DMS 273 (cell line): ENCODE data around the gene MAP4K4.

Experiments used
- DNase-seq: peaks from one replicate; lab custom pipeline; 2025; ENCODE audit not compliant: unreplicated experiment; lab: John Stamatoyannopoulos, UW

MAP4K4 gene

GRCh38 chr2:101720732-101721131 is 23.2 kb downstream of the MAP4K4 start:
- no peak for DNase-seq

GRCh38 chr2:101722864-101723263 is 25.4 kb downstream of the MAP4K4 start:
- no peak for DNase-seq

DNA sequence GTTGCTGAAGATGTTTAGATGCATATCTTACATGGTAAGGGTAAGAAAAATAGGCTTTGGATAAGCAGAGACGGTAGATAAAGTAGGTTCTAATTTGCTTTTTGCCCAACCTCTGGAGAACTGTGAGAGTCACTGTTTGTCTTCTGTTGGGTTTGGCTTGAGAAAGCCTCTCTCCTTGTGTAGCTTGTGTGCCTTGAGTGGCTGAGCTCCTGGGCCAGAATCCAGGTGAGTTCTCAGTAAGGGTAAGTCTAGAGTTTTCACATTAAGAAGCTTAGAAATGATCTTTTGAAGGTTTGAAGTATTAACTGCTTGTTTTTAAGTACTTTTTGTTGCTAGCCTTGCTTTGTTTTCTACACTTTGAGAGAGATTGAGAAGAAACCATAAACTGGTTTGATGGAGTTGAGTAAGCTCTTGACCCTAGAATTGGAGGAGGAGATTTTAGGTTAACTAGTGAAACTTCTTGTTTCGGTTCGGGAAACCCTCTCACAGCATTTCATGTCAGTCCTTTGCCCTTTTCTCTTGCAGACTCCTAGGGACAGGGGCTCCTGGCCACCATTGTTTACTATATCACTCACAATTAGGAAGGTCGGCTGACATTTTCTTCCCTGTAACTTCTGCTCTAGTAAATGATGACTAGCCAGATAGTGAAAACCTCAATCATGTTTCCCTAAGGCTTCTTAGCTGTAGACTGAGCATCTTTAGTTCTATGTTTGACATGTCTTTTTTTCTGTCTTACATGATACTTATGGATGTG is 26.0 kb downstream of the MAP4K4 start:
- DNase-seq = no peak

DNA sequence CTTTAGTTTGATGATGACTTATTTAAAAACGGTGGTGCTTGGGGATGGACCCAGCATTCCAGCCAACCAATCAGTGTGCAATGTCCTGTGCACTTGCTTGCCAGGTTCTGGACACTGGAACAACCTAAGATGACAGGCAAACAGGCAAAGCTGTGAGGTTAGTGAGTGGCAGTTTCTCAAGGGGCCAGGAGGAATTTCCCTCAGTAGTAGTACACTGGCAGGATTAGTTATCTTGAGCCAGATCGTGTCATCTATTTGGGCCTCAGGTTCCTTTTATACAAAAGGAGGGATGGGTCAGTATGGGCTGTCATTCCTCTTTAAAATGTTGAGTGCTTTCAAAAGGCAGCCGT is 26.6 kb downstream of the MAP4K4 start:
- DNase-seq = no peak

GRCh38 chr2:101725038-101725437 is 27.5 kb downstream of the MAP4K4 start:
- no peak for DNase-seq

- DNase-seq = no peak
These were observed 28.1 kb downstream of the MAP4K4 start for GRCh38 chr2:101725515-101726192.

- DNase-seq = no peak
These were observed 31.4 kb downstream of the MAP4K4 start for GRCh38 chr2:101728865-101729264.

DNA sequence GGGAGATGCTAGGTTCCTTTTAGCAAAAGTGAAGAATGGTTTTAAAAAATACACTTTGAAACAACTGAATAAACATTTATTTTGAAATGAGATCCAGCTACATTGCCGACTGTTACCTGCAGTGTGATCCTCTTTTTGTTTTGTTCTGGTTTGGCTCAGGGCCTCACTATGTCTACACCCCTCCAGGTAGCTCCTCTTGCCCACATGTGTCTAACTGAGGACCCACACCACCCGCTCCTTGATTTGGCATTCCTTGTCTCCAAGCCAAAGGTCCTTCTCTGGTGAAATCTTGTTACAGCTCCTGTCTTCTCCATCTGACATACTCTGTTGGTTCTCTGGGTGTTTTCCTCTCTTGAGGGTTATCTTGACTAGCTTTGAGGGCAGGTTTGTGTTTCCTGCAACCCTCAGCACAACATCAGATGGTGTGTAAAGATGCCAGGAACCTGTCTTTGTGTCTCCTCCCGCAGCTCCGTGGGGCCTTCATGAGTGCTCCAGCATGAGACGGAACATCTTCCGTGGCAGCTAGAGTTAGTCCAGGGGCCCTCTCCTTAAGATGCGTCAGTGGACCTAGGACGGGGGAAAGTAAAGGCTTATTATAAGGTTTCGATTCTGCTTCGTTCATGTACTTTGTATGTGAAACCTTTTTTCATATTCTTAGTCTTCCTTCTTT is 32.1 kb downstream of the MAP4K4 start:
- DNase-seq = no peak

- peak; percentile 17 for DNase-seq
These were observed 33.9 kb downstream of the MAP4K4 start for GRCh38 chr2:101731221-101732054.

- DNase-seq = no peak
These were observed 34.7 kb downstream of the MAP4K4 start for GRCh38 chr2:101732199-101732598.

DNA sequence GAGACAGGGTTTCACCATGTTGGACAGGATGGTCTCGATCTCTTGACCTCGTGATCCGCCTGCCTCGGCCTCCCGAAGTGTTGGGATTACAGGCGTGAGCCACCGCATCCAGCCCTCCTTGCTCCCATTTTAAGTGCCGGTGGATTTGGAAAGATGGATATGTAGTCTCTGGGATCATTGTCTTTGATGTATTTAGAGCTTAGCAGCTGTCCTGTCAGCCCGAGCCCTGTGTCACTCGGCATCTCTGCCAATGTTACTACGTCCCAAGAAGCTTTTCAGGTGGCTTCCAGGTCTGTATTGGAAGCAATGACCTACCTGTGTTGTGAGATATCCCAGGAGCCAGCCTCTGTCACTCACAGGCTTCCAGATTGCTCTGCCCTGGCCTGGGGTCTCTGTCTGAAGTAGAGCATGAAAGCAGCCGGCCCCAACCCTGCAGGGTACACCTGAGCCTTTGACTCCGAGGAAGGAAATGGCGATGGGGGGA is 35.3 kb downstream of the MAP4K4 start:
- no peak for DNase-seq

GRCh38 chr2:101733257-101733993 is 35.9 kb downstream of the MAP4K4 start:
- DNase-seq = peak; percentile 13

DNA sequence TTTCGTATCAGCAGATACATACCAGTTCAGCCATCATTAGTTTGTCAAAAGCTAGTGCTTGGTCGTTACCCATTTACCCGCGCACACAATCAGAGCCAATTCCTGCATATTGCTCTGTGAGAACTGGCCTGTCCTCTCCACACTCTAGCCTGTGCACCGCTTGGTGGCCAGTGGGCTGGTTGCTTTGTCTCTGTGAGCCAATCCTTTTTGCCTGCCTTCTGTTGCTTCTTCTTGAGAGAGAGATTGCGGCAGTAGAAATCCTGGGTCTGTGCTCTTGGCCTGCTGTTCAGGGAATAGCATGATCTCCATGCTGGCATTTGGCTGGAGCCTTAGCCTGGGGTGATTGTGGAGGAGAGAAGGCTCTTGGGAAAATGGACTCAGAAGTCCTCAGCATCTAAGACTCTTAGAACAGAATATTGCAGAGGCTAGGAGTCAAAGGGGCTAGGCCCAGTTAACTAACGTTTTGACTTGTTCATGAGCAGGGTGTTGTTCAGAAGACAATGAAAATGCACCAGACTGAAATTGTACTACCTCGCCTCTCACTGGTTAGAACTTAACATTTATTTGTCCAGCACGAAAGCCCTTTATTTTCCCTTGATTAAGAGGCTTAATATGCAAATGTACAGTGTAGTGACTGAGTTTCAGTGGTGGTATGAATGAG is 37.1 kb downstream of the MAP4K4 start:
- no peak for DNase-seq

DNA sequence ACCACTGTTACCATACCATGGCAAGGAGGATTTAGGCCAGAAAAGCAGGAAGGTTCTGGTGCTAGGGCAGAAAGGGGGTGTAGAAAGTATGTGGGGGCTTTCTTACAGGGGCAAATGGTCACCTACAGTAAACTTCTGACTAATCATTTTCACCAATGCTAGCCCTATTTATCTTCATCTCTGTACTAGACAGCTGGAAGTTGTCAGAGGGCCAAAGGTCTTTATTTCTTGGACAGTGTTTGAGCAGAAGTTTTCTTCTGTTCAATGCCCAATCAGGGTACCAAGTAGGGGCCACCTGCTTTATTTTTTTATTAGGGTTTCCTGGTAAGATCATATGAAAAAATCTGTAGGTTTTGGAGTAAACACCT is 37.6 kb downstream of the MAP4K4 start:
- DNase-seq = no peak

DNA sequence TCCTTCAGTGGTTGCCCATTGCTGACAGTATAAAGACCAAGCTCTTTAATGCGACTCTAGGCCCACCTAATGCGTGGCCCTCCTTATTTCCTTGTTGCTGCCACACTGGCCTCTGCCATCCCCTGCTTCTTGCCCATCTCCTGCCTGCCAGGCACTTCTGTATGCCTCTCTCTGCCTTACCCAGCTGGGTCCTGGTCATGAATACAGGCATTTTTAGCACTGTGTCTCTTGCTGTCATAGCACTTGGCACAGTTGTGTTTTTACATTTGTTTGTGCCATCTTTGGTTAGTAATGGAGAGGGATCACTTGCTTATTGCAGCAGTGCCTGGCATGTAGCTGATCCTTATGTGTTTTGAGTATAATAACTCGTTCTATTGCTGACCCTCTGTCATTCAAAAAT is 38.7 kb downstream of the MAP4K4 start:
- no peak for DNase-seq

DNA sequence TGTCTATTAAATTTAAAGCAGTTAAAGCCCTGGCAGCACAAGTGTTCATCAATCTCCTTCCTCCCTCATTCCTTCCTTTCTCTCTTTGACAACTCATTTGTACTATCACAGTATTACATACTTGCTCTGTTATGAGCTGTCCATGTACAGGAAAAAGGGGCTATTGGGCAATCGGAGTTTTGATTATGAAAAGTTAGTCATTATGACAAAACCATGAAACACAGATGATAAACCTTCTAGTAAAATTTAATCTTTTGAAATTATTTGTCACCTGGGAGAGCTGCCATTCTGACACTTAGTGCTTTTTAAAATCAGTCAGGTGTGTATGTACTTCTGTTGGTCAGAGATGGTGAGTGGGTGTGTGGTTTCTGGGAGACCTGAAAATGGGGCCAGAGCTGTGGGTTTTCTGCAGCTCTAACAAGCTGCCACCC is 39.4 kb downstream of the MAP4K4 start:
- no peak for DNase-seq

DNA sequence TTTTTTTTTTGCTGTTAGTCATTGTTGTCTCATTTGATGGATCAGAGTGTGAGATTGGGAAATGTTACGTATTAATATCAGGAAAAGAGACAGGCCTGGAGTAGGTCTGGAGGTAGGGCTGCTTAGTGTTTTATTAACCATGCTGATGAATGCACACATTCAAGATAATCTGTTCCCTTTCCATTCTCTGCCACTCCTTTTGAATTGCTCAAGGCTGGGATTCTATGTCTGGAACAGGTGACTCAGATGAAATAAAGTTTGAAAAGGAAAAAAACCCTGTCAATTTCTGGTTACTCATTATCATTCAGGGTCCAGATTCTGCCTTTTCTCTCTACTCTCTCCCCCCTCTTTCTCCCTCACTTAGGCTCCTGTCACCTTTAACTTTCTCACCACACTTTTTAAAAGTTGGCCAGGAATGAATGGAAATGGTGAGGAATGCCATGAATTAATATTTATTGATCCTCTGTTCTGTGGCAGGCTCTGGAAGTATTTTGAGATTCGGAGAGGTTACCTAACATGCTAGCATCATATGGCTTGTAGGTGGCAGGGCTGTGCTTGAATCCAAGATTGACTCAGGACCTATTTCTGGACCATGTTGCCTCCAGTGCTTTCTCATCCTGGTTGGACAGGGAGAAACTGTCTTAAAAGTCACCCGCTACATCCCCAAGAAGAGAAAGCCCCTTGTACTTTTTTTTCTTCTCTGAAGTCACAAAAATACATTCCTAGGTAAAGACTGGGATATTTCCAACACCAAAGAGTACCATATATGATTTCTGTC is 40.2 kb downstream of the MAP4K4 start:
- no peak for DNase-seq

DNA sequence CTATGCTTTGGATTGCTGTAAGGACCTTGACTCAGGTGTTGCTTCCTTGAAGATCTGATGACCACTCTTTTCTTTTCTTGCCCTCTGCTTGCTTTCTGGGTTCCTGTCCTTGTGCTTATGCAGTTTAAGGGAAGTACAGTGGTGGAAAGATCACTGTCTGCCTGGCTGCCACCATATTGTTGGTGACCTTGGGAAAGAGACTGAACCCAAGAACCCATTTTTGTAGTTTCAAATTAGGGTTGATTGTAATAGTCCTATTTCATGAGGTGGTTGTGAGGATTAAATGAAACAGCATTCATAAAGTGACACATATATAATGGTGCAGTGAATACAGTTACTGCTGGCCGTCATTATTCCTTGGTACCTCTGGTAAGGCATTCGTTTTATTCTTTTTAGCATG is 41.1 kb downstream of the MAP4K4 start:
- no peak for DNase-seq

DNA sequence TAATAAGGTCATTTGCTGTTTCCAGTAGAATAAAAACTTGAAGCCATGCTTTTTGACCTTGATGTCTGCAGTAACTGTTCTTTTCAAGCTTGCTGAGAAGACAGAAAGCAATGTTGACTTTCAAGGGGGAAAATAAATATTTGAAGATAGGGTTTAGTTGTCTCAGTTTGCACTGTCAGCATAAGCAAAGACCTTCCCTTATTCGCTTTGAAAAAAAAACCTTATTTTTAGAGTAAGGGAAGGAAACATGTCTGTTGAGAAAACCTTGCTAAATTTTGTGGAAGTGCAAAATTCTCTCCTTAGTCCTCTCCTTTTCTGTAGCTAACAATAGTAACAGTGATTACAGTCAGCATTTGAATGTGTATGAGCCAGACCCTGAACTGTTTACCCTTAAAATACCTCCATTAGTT is 43.1 kb downstream of the MAP4K4 start:
- DNase-seq = no peak
